GM19452 (cell line): ENCODE data around the gene CAMLG.
"Not testable (repeated sequence)": the region's sequence is repeated elsewhere in the genome, so short reads cannot be mapped to it uniquely, and the experiment has no call there.

Experiments
- ATAC-seq: cut with Tn5 transposase; IDR thresholded peaks from one replicate; pipeline ENCODE4 v1.9.1; 2021; ENCODE audit not compliant: unreplicated experiment

The CAMLG gene

GRCh38 chr5:134738133-134738962, at the start of gene CAMLG:
TSS of gene CAMLG (plus strand) at chr5:134738548. CDS start at chr5:134738621, 73 bp downstream.
- peak; percentile 95 for ATAC-seq

DNA sequence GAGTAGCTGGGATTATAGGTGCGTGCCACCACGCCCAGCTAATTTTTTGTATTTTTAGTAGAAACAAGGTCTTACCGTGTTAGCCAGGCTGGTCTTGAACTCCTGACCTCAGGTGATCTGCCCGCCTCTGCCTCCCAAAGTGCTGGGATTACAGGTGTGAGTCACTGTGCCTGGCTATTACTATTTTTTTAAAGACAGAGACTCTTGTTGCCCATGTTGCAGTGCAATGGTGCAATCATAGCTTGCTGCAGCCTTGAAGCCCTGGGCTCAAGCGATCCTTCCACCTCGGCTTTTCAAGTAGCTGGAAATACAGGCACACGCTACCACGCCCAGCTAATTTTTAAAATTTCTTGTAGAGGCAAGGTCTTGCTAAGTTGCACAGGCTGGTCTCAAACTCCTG, 48.2 kb upstream of the CAMLG start:
- ATAC-seq: not testable (repeated sequence)

DNA sequence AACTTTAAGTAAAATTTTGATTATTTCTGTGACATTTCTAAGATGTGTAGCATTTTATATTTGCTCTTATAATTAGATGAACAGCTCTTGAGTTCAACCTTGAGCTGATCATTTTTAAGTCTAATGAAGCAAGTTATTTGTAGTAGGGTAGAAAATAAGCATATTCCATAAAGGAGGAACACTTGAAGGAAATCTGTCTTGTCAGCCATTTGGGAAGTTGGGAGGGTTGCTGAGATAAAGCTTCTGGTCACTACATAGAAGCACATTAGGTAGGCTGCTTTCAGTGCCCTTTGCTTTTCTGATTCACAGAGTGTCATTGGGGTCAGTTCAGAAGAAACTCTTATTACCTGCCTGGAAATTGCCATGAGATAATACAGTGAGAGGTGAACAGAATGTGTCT, 45.6 kb upstream of the CAMLG start:
- no peak for ATAC-seq

DNA sequence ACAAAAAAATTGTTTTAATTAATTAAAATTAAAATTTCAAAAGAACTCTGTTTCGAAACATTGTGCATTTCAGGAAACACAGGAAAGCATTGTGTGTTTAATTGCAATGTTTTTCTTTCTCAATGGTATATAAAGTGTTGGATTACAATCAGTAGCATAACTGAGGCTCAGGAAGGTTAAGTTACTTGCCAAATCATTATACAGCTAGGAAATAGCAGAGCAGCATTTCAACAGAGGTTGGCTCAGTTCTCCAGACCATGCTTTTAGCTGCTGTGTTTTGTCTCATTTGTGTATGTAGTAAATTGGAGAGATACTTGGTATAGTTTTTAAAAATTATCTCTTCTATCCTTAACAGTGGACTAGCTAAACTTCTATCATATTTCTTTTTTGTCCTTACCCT, 30.0 kb upstream of the CAMLG start:
- no peak for ATAC-seq

- no peak for ATAC-seq
Observed at GRCh38 chr5:134714120-134714519, 24.2 kb upstream of the CAMLG start.

DNA sequence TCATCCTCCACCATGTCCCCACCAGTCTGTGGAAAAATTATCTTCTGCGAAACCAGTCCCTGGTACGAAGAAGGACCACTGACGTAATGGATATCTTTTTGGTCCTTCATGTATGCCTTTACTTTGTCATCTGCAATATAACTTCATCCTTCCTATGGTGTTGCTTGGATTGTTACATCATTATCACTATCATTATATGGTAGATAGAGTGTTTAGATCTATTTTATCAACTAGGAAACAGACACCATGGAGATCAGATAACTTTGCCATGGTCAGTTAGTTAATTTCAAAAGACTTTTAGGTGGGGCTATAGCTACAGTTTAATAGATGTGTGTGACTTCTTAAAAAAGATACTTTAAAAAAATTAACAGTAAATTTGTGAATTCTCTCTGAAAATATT, 23.8 kb upstream of the CAMLG start:
- ATAC-seq: no peak

- not testable (repeated sequence) for ATAC-seq
Observed at GRCh38 chr5:134715466-134715865, 22.9 kb upstream of the CAMLG start.

- no peak for ATAC-seq
Observed at GRCh38 chr5:134724872-134725271, 13.5 kb upstream of the CAMLG start.

DNA sequence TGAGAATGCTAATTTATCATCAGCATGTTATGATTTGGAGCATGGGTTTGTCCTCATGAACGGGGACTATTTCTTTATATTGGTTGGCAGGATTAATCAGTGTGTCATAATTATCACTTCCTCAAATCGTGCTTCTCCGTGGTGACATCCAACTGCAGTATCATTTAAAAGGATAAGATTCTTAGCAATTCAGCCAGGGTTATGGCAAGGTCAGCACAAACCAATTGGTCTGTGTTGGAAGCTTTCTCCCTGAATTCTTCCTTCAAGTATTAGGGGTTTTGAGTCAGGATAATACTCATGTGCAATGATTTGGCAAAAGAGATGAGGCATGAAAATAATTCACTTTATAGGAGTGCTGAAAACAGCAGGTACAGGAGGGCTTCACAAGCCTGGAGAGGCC, 5.5 kb upstream of the CAMLG start:
- no peak for ATAC-seq

DNA sequence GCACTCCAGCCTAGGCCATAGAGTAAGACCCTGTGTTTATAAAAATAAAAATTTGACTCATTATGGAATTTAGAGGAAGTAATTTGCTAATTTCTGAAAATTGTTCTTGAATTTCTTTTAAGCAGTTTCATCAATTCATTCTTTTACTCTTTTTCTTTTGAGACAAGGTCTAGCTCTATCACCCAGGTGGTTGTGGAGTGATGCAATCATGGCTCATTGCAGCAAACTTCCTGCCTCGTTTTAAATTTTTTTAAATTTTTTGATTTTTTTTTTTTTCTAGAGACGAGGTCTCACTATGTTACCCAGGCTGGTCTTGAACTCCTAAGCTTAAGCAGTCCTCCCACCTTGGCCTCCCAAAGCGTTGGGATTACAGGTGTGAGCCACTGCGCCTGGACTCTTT, 3.1 kb upstream of the CAMLG start:
- ATAC-seq: no peak

DNA sequence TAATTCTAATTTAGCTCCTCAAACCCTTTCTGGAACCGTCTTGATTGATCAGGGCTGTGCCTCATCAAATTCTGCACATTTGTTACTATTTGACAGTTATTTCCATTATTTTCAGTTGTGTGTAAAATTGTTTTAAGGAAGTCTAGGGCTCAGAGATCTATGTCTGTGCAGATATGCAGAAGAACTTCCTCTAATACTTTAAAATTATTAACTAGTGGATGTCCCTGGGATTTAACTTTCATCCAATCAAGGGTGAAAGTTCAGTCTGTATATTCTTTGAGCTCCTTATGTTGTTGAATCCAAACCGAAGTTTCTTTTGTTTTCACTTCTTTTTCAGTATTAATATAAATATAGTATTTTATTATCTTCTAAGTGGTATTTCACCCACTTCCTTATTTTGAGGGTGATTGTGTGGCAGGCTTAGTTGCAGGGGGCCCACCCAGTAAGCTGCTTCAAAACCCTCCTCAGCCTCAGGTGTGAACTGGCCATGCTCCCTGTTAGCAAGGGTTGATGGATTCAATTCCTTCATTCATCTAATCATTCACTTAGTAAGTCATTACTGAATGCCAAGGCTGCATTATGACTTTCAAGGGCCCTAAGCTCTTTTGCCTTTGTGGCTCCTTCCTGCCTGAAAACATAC, 2.1 kb upstream of the CAMLG start:
- no peak for ATAC-seq

DNA sequence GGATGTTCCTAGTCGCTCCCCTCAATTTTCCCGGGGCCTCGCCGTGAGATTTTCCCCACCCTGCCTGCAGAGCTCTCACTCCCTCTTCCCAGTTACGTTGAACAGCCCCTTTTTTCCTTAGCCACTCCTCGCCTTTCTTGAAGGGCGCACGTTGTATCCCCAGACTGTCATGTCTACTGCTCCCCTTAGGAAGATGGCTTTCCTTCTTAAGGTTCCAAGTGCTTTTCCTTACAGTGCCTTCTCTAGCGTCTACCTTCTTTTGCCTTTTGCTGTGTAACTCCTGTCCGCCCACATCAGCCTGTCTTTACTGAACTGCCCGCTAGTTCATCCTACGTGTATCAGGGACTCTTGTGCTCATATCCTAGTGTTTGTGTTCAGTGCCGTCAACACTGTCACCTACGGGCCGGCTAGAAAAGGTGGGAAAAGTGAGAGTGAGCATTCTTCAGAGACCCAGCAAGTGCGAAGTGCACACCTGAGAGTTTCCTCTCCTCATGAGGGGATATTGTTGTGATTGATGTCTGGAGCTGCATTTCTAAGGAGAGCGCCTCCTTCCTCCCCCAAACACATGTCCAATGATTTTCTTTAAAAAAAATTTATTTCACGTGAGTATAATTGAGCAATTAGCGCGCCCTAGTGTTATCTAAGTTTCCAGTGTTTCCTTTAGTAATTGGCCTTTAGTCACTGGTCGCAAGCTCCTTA, 764 bp downstream of the CAMLG start:
- no peak for ATAC-seq

DNA sequence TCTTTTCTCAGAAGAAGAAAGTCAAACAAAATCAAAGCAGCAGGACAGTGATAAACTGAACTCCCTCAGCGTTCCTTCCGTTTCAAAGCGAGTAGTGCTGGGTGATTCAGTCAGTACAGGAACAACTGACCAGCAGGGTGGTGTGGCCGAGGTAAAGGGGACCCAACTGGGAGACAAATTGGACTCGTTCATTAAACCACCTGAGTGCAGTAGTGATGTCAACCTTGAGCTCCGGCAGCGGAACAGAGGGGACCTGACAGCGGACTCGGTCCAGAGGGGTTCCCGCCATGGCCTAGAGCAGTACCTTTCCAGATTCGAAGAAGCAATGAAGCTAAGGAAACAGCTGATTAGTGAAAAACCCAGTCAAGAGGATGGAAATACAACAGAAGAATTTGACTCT, 2.7 kb downstream of the CAMLG start:
- ATAC-seq: no peak

DNA sequence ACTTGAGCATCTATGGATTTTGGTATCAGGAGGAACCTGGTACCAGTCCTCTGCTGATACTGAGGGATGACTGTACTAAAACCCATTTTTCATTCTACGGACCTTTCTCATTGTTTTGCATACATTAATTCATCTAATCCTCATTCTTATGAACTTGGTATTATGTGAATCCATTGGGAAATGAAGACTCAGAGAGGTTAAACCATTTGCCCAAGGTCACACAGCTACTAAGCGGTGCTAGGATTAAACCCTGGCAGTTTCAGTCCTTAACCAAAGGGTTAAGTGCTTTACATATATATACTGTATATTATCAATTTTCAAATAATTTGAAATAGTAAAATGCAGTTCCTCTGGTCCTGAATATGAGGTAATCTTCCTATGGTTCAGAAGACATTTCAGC, 3.8 kb downstream of the CAMLG start:
- no peak for ATAC-seq

- ATAC-seq: no peak
Observed at GRCh38 chr5:134749415-134749814, 11.1 kb downstream of the CAMLG start.

- no peak for ATAC-seq
Observed at GRCh38 chr5:134758176-134758503, 19.8 kb downstream of the CAMLG start.

DNA sequence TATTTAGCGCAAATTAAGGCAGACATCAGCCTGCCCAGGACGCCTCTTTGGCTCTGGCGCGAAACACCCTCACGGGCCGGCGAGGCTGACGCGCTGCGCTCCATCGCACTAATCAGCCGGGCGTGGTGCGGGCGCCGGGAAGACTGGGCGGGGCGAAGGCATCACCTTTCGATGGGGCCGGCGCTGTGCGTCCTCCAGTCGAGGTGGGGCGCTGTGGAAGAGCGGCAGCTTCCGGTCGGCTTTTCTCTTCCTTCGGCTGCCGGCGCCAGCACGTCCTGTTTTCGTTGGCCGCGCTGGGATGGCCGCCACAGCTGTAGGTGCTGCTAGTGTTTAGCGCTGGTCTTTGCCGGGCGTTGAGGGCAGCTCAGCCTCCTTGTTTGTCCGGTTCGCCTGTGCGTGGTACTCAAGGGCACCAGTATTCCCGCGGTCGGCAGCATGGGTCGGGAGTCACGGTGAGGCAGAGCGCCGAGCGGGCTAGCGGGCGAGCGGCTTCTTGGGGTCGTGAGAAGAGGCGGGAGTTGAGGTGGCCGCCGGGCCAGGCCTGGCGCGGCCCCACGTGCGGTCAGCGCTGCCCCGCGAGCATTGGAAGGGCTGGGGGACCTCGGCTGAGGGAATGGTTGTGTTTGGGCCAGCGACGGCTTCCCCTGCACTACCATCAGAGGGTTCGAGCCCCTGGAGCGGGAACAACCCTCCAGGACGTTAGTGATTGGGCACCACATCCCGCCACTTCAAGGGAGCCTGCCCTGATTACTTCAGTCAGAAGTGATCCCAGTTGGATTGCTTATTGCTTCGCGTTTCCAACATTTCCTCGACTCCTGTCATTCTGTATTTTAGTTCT, 20.4 kb downstream of the CAMLG start, which contains the start of gene DDX46:
Gene DDX46, plus strand, starts transcription at position 276 of the 838 bp plus-strand sequence. Its CDS starts 160 bp downstream, at position 436.
- ATAC-seq: peak; percentile 98

GRCh38 chr5:134767528-134768291, 29.4 kb downstream of the CAMLG start:
- not testable (repeated sequence) for ATAC-seq

GRCh38 chr5:134769206-134769605, 30.9 kb downstream of the CAMLG start:
- no peak for ATAC-seq

GRCh38 chr5:134772461-134773125, 34.2 kb downstream of the CAMLG start:
- ATAC-seq: no peak
